Psoas muscle (tissue), 8 donors: Measurements from ENCODE around the gene GLT6D1. TPM values are rescaled to one million over a fixed set of nuclear protein-coding genes. Genes with fewer than 3 reads are reported as not detected.

Source experiments
- ATAC-seq, 4 donors: fragments of 200-7000 bp; cut with Tn5 transposase; one replicate each; pipeline ENCODE4 v1.9.1; 2020; ENCODE audit warnings: moderate library complexity in 3 of 4, mild to moderate bottlenecking in 2 of 4
- DNase-seq, 2 donors: peaks; one replicate each; pipeline ENCODE4 v3.0.0-alpha.2; 2020
- H3K27ac ChIP-seq: fragments of 200-600 bp; one replicate; pipeline ENCODE4 v1.8.0; 2022
- H3K27me3 ChIP-seq, 3 donors: fragments of 200-600 bp in 1 of 3; one replicate each; pipeline versions ENCODE4 v1.6.1 to v1.8.0; 2013 to 2022; ENCODE audit warnings: low read length in 2 of 3, mild to moderate bottlenecking in 2 of 3, moderate library complexity in 1 of 3; ENCODE audit not compliant: insufficient read depth in 3 of 3
- H3K36me3 ChIP-seq, 2 donors: fragments of 200-600 bp in 1 of 2; one replicate each; pipeline versions ENCODE4 v1.6.1 to v1.8.0; 2013 to 2022; ENCODE audit warnings: low read depth in 1 of 2, mild to moderate bottlenecking in 1 of 2, moderate library complexity in 1 of 2; ENCODE audit not compliant: insufficient read depth in 1 of 2
- H3K4me1 ChIP-seq: fragments of 200-600 bp; one replicate; pipeline ENCODE4 v1.8.0; 2022
- H3K4me3 ChIP-seq: fragments of 200-600 bp; one replicate; pipeline ENCODE4 v1.8.0; 2022; ENCODE audit warnings: mild to moderate bottlenecking
- H3K9me3 ChIP-seq: fragments of 200-600 bp; one replicate; pipeline ENCODE4 v1.8.0; 2022
- CTCF ChIP-seq: fragments of 200-600 bp; IDR thresholded peaks from one replicate; pipeline ENCODE4 v1.8.0; 2022; ENCODE audit warnings: antibody characterized with exemption
- WGBS, 3 donors: extraction: QIAGEN DNeasy Blood & Tissue Kit; methylation state at CpG; one replicate each; pipeline versions ENCODE4 v1.1.6 to v1.1.7; 2013; 5-methylcytosine and 5-hydroxymethylcytosine counted together
- intact Hi-C, 2 donors: fragments of 100-400 bp; cut with DNase I; formaldehyde crosslinking; loops; one replicate each; pipeline versions ENCODE4 v1.11.0 to v1.14.2; 2022
- polyA plus RNA-seq, 3 donors: library from polyadenylated mRNA; stranded (reverse); fragments of 200-250 nt; gene quantifications; one replicate each; pipeline ENCODE4 v1.2.3, GENCODE V29; 2013
- total RNA-seq, 4 donors: library from RNA; stranded (reverse); fragmentation: NEBNext Ultra II Directional in 2 of 4; extraction: Animal tissue kit (Norgen Biotek cat#: 25700) in 2 of 4; gene quantifications; one replicate each; pipeline versions ENCODE4 v1.2.1 to v1.2.4, GENCODE V29; 2021 to 2023
- donor health status: healthy with polysubstance abuse.
- donor health status: DM: no; HTN: no; CAD: no; lungs with moderate emphysema.
- donor health status: Bipolar disorder and iron deficiency.
- donor health status: healthy.
- donor health status: DM: yes; HTN: yes; CAD: no.
- donor health status: DM: no; HTN: no; CAD: no.
- donor health status: DM: no; HTN: no; CAD: no.
- donor health status: DM: yes; HTN: yes; CAD: no.

GLT6D1 gene
- total and polyA plus RNA-seq, 7 donors, result not detected

GRCh38 chr9:135683401-135684034 lies 44.2 kb upstream of the GLT6D1 start:
- Histone ChIP-seq H3K4me1 (no peaks in the 10 kb centered on the region), H3K4me3 (no peak overlapping the region), H3K36me3 (no peaks in the 10 kb centered on the region), H3K27ac (no peak overlapping the region), H3K9me3 (no peaks in the 10 kb centered on the region), H3K27me3 (peaks cover 0 to 31% (median 7%) of the 10 kb centered on the region in 3 donors)
- no peak for TF ChIP-seq CTCF
- 59 to 62% (median 62%) methylated on average over 12 to 15 of the region's 15 CpGs for WGBS, 3 donors
- DNase-seq (no peak), ATAC-seq (no peak)
- intact Hi-C loops, result no loop called here

DNA sequence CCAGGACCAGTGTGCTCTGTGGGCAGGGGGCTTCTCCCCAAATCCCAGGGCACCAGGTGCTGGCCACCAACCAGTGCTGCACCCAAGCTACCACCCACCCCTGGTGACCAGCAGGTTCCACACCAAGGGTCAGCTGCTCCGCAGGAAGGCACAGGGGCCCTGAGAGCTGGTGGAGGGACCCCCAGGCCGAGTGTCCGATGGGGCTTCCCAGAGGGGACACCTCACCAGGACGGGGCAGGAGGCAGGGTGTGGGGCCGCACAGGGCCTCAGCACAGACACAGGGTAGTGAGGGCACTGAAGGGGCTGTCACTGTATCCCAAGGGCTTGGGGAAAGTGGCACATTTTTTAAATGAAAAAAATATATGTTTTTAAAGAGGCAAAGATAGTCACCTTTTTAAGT lies 41.8 kb upstream of the GLT6D1 start:
- no peak for TF ChIP-seq CTCF
- Histone ChIP-seq H3K27ac (no peak overlapping the region), H3K4me1 (no peaks in the 10 kb centered on the region), H3K9me3 (no peaks in the 10 kb centered on the region), H3K36me3 (no peaks in the 10 kb centered on the region), H3K4me3 (no peak overlapping the region), H3K27me3 (peaks cover 0 to 31% (median 5%) of the 10 kb centered on the region in 3 donors)
- ATAC-seq (no peak), DNase-seq (no peak)
- intact Hi-C loops, result no loop called here
- WGBS, 3 donors, result 84 to 89% (median 88%) methylated on average over 5 of the region's 5 CpGs

- no peak for TF ChIP-seq CTCF
- H3K4me1 ChIP-seq, result no peaks in the 10 kb centered on the region
- no peaks in the 10 kb centered on the region for H3K36me3 ChIP-seq
- no peak for DNase-seq
- no peaks in the 10 kb centered on the region for H3K9me3 ChIP-seq
- intact Hi-C loops, result no loop called here
- no peak overlapping the region for H3K27ac ChIP-seq
- peaks cover 0 to 29% (median 5%) of the 10 kb centered on the region in 3 donors for H3K27me3 ChIP-seq
- ATAC-seq, result no peak
- no peak overlapping the region for H3K4me3 ChIP-seq
- WGBS, 3 donors, result 59 to 63% (median 60%) methylated on average over 16 of the region's 16 CpGs
These were observed 40.7 kb upstream of the GLT6D1 start for GRCh38 chr9:135680056-135680455.

- WGBS, 3 donors, result 87 to 91% (median 88%) methylated on average over 20 of the region's 20 CpGs
These were observed 39.1 kb upstream of the GLT6D1 start for GRCh38 chr9:135678236-135679017.

More at GRCh38 chr9:135678236-135679017, 39.1 kb upstream of the GLT6D1 start:
- DNase-seq (no peak), ATAC-seq (no peak)
- Histone ChIP-seq H3K27ac (no peak overlapping the region), H3K36me3 (no peaks in the 10 kb centered on the region), H3K4me1 (no peaks in the 10 kb centered on the region), H3K4me3 (no peak overlapping the region), H3K27me3 (peaks cover 0 to 13% (median 5%) of the 10 kb centered on the region in 3 donors), H3K9me3 (no peaks in the 10 kb centered on the region)
- intact Hi-C loops, result no loop called here
- TF ChIP-seq CTCF, result no peak
